ENCODE results near the gene FBL.
"Not testable (repeated sequence)": the region's sequence is repeated elsewhere in the genome, so short reads cannot be mapped to it uniquely, and the experiment has no call there.

Gene FBL

DNA sequence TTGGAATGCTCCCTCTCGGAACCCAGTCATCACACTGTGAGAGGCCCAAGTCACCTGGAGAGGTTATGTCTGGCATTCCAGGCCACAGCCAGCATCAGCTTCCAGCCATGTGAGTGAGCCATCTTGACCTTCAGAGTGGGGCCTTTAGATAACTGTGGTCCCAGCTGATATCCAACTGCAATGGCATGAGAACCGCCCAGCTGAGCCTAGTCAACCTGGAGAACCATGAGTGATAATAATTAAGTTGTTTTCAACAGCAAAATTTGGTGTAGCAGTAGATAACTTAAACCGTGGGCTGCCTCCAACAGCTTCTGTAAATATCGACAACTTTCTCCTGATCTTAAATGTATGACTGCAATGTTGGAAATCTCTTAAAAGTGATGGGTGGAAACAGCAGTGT lies 36.8 kb downstream of the FBL start:
- ChIA-PET POLR2A (no interaction called here), CTCF (interaction anchor here (0.6 kb wide), 1 partner anchor 11 kb away, joined by 6 read pairs; no protein-coding TSS in a partner anchor)
- TF ChIP-seq ARNT (IDR thresholded peaks at IDR 0.05) (no peak), ELF4 (IDR thresholded peaks at IDR 0.05) (no peak), FOXK2 (IDR thresholded peaks at IDR 0.05) (no peak), FOXM1 (IDR thresholded peaks at IDR 0.05; ENCODE audit: borderline replicate concordance) (no peak), HDGF (IDR thresholded peaks at IDR 0.05; ENCODE audit: borderline replicate concordance) (no peak), ZNF384 (IDR thresholded peaks at IDR 0.05) (no peak), LEF1 (IDR thresholded peaks at IDR 0.05; ENCODE audit: borderline replicate concordance) (no peak), FOXA1 (IDR thresholded peaks at IDR 0.05) (no peak), BHLHE40 (IDR thresholded peaks at IDR 0.05; ENCODE audit: borderline replicate concordance) (no peak), L3MBTL2 (conservative IDR thresholded peaks at IDR 0.05) (no peak)
- TF ChIP-seq, protein P1, sequence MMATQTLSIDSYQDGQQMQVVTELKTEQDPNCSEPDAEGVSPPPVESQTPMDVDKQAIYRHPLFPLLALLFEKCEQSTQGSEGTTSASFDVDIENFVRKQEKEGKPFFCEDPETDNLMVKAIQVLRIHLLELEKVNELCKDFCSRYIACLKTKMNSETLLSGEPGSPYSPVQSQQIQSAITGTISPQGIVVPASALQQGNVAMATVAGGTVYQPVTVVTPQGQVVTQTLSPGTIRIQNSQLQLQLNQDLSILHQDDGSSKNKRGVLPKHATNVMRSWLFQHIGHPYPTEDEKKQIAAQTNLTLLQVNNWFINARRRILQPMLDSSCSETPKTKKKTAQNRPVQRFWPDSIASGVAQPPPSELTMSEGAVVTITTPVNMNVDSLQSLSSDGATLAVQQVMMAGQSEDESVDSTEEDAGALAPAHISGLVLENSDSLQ (IDR thresholded peaks at IDR 0.05) = no peak
- no peak for DNase-seq (ENCODE audit: extremely low spot score)

DNA sequence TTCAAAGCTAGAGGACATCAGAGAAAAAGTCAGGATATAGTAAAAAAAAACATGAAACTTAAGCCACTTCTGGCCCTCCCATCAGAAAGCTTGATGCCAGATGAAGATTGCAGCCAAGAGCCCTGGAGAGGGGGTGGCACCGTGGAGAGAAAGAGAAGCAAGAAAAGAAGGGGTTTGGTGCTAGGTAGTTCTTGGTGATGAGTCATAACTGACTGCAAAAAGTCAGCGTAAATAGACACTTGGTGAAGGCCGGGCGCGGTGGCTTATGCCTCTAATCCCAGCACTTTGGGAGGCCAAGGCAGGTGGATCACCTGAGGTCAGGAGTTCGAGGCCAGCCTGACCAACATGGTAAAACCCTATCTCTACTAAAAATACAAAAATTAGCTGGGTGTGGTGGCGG lies 37.5 kb downstream of the FBL start:
- POLR2A ChIA-PET; DNase-seq (ENCODE audit: extremely low spot score): not testable (repeated sequence)
- CTCF ChIA-PET = interaction anchor here (0.6 kb wide), 1 partner anchor 12 kb away, joined by 6 read pairs; no protein-coding TSS in a partner anchor

DNA sequence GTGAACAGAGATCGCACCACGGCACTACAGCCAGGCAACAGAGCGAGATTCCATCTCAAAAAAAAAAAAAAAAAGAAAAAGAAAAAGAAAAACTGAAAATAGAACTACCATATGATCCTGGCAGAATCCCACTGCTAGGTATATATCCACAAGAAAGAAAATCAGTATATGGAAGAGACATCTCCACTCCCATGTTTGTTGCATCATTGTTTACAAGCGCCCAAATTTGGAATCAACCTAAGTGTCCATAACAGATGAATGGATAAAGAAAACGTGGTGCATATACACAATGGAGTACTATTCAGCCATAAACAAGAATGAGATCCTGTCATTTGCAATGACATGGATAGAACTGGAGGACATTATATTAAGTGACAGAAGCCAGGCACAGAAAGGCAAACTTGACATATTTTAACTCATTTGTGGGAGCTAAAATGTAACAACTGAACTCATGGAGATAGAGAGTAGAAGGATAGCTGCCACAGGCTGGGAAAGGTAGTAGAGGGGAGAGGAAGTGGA lies 38.3 kb downstream of the FBL start:
- ChIA-PET POLR2A (interaction anchor here (1.2 kb wide), 1 partner anchor 26 kb away, joined by 3 read pairs; the partner anchor contains the start of gene DYRK1B), CTCF (no interaction called here)
- TF ChIP-seq TARDBP (IDR thresholded peaks at IDR 0.05) (no peak), FOXK2 (IDR thresholded peaks at IDR 0.05) (no peak), FOXM1 (IDR thresholded peaks at IDR 0.05; ENCODE audit: borderline replicate concordance) (no peak), ZNF384 (IDR thresholded peaks at IDR 0.05) (no peak)
- no peak for DNase-seq (ENCODE audit: extremely low spot score)

DNA sequence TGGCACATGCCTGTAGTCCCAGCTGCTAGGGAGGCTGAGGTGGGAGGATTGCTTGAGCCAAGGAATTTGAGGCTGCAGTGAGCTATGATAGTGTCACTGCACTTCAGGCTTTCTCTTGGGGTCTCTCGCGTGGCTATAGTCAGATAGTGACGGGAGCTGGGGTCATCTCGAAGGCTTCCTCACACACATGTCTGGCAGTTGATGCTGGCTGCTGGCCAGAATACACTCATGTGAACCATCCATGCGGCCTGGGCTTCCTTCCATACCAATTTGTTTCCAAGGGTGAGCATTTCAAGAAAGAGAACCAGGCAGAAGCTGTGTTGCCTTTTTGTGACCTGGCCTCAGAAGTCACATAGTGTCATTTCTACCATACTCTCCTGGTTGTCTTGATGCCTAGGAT lies 41.1 kb downstream of the FBL start:
- CTCF ChIA-PET = no interaction called here
- POLR2A ChIA-PET = interaction anchor here (0.8 kb wide), 1 partner anchor 40 kb away, joined by 4 read pairs; no protein-coding TSS in a partner anchor
- no peak for DNase-seq (ENCODE audit: extremely low spot score)
- TF ChIP-seq FOXA1 (IDR thresholded peaks at IDR 0.05) (no peak), NFRKB (IDR thresholded peaks at IDR 0.05) (no peak), ARNT (IDR thresholded peaks at IDR 0.05) (no peak), SUZ12 (IDR thresholded peaks at IDR 0.05) (no peak), SP1 (IDR thresholded peaks at IDR 0.05) (no peak), FOXM1 (IDR thresholded peaks at IDR 0.05; ENCODE audit: borderline replicate concordance) (no peak), TARDBP (IDR thresholded peaks at IDR 0.05) (no peak), ELF4 (IDR thresholded peaks at IDR 0.05) (no peak), BHLHE40 (IDR thresholded peaks at IDR 0.05; ENCODE audit: borderline replicate concordance) (no peak), HDGF (IDR thresholded peaks at IDR 0.05; ENCODE audit: borderline replicate concordance) (no peak), ZNF384 (IDR thresholded peaks at IDR 0.05) (no peak)
- TF ChIP-seq, protein P1 (IDR thresholded peaks at IDR 0.05) = no peak

DNA sequence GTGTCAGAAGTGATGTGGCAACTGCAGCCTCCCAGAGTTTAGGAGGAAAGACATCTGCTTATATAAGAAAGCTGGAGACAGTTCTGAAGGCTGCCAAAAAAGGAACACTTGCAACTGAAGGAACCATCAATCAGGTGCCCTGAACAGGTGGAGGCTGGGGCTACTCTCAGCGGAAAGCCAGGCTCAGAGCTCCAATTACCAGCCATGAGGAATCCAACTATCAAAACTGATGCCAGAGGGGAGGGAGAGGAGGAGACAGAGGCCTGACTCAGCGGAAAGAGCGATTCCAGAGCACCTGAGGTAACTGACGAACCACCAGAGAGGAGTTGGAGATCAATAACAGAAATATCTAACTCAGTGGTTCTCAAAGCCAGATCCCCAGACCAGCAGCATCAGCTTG lies 43.2 kb downstream of the FBL start:
- no peak for DNase-seq (ENCODE audit: extremely low spot score)
- no peak for TF ChIP-seq ZNF384 (IDR thresholded peaks at IDR 0.05)
- no peak for TF ChIP-seq BHLHE40 (IDR thresholded peaks at IDR 0.05; ENCODE audit: borderline replicate concordance)
- TF ChIP-seq SP1 (IDR thresholded peaks at IDR 0.05) = no peak
- TF ChIP-seq, protein P1 (IDR thresholded peaks at IDR 0.05) = no peak
- no peak for TF ChIP-seq FOXM1 (IDR thresholded peaks at IDR 0.05; ENCODE audit: borderline replicate concordance)
- TF ChIP-seq HDGF (IDR thresholded peaks at IDR 0.05; ENCODE audit: borderline replicate concordance) = no peak
- TF ChIP-seq FOXK2 (IDR thresholded peaks at IDR 0.05) = no peak
- no peak for TF ChIP-seq ELF4 (IDR thresholded peaks at IDR 0.05)
- TF ChIP-seq CTBP1 (IDR thresholded peaks at IDR 0.05; ENCODE audit: borderline replicate concordance) = no peak
- no peak for TF ChIP-seq LEF1 (IDR thresholded peaks at IDR 0.05; ENCODE audit: borderline replicate concordance)
- TF ChIP-seq FOXA1 (IDR thresholded peaks at IDR 0.05) = no peak
- no peak for TF ChIP-seq L3MBTL2 (conservative IDR thresholded peaks at IDR 0.05)
- no peak for TF ChIP-seq ARNT (IDR thresholded peaks at IDR 0.05)
- POLR2A ChIA-PET = no interaction called here
- CTCF ChIA-PET = interaction anchor here (1.8 kb wide), 1 partner anchor 10 kb away, joined by 8 read pairs; no protein-coding TSS in a partner anchor

DNA sequence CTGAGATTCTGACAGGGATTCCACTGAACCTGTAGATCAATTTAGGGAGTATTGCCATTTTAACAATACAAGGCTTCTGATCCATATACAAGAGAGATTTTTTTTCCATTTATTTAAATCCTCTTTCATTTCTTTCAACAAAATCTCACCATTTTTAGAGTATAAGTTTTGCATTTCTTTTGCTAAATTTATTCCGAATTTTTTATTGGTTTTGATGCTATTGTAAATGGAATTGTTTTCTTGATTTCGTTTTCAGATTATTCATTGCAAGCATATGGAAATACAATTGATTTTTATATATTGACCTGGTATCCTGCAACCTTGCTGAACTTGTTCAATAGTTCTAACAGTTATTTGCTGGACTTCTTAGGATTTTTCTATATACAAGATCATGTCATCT lies 49.1 kb downstream of the FBL start:
- ChIA-PET POLR2A (interaction anchor here (1.2 kb wide), 1 partner anchor 48 kb away, joined by 8 read pairs; the partner anchor contains the start of gene FBL), CTCF (interaction anchor here (1.6 kb wide), 1 partner anchor 47 kb away, joined by 9 read pairs; no protein-coding TSS in a partner anchor)
- no peak for DNase-seq (ENCODE audit: extremely low spot score)
- TF ChIP-seq SUZ12 (IDR thresholded peaks at IDR 0.05) (no peak), ZNF384 (IDR thresholded peaks at IDR 0.05) (no peak), TARDBP (IDR thresholded peaks at IDR 0.05) (no peak), CTBP1 (IDR thresholded peaks at IDR 0.05; ENCODE audit: borderline replicate concordance) (no peak), BHLHE40 (IDR thresholded peaks at IDR 0.05; ENCODE audit: borderline replicate concordance) (no peak), FOXA1 (IDR thresholded peaks at IDR 0.05) (no peak), SP1 (IDR thresholded peaks at IDR 0.05) (no peak), ARNT (IDR thresholded peaks at IDR 0.05) (no peak), NFRKB (IDR thresholded peaks at IDR 0.05) (no peak), L3MBTL2 (conservative IDR thresholded peaks at IDR 0.05) (no peak), ELF4 (IDR thresholded peaks at IDR 0.05) (no peak), FOXK2 (IDR thresholded peaks at IDR 0.05) (no peak), LEF1 (IDR thresholded peaks at IDR 0.05; ENCODE audit: borderline replicate concordance) (no peak), FOXM1 (IDR thresholded peaks at IDR 0.05; ENCODE audit: borderline replicate concordance) (no peak), HDGF (IDR thresholded peaks at IDR 0.05; ENCODE audit: borderline replicate concordance) (no peak)
- TF ChIP-seq, protein P1 (IDR thresholded peaks at IDR 0.05) = no peak

Measured in HEK293T (cell line).